SJCRH30 (cell line): Measurements from ENCODE around the gene CDHR5. TPM values are rescaled to one million over a fixed set of nuclear protein-coding genes. Genes with fewer than 3 reads are reported as not detected.
"Not testable (repeated sequence)": the region's sequence is repeated elsewhere in the genome, so short reads cannot be mapped to it uniquely, and the experiment has no call there.

Experiments
- DNase-seq, 2 experiments: peaks; one replicate each; pipeline ENCODE4 v3.0.0-alpha.2; 2015 to 2020
- H3K27ac ChIP-seq: fragments of 250-450 bp; sonication (Bioruptor Pico); 2 replicates; pipeline ENCODE4 v1.5.1; 2020; ENCODE audit warnings: mild to moderate bottlenecking, moderate library complexity
- H3K27me3 ChIP-seq: fragments of 250-450 bp; sonication (Bioruptor Pico); 2 replicates; pipeline ENCODE4 v1.5.1; 2020; ENCODE audit warnings: mild to moderate bottlenecking, moderate library complexity
- H3K36me3 ChIP-seq: fragments of 250-450 bp; sonication (Bioruptor Pico); 2 replicates; pipeline ENCODE4 v1.5.1; 2020; ENCODE audit warnings: mild to moderate bottlenecking, moderate library complexity
- H3K4me1 ChIP-seq: fragments of 250-450 bp; sonication (Bioruptor Pico); 2 replicates; pipeline ENCODE4 v1.5.1; 2020; ENCODE audit warnings: mild to moderate bottlenecking, moderate library complexity
- H3K4me3 ChIP-seq: fragments of 250-450 bp; sonication (Bioruptor Pico); 2 replicates; pipeline ENCODE4 v1.5.1; 2020; ENCODE audit warnings: mild to moderate bottlenecking, moderate library complexity
- H3K9me3 ChIP-seq: fragments of 250-450 bp; sonication (Bioruptor Pico); replicated peaks from 2 replicates; pipeline ENCODE4 v1.5.1; 2020; ENCODE audit warnings: mild to moderate bottlenecking, moderate library complexity
- total RNA-seq: library from RNA; depleted of rRNA; stranded (reverse); fragments of >200 nt; shearing (Covaris generic); gene quantifications from 2 replicates; pipeline ENCODE4 v1.2.3, GENCODE V29; 2014

The CDHR5 gene
- total RNA-seq, 1 experiment from 2014 or later = not detected

DNA sequence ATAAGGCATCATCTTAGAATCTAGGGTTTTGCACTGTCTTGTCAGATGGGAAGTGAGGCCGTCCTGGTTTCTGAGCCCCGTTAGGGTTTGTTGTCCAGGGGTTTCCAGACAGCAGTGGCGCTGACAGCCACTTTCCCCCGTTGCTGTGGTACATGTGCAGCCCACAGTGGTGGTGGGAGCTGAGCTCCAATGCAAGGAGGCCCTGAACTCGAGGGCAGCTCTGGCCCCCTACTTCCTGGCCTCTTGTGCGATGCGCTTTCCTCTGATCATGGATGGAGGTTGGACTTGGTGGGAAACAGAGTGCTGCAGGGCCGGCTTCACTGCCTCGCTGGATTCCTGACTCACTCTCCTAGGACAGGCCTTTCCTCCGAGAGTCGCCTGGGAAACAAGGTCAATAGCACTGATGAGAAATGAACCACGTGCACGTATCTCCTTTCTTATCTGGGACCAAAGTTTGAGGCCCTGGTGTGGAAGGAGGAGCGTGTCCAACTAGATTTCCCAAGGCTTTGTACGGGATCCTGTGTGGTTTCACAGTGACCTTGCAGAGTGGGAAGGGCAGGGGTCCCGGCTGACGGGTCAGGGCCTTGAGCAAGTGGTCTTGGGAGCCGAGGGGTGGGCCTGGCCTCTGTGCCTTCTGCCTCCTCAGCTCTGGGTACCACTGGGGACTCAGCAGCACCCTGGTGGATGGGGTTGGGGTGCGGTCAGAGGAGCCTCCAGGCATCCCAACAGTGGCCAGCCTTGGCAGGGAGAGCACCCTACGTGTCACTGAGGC lies 44.7 kb downstream of the CDHR5 start:
- H3K4me3 ChIP-seq = no peak overlapping the region
- H3K27ac ChIP-seq = no peak overlapping the region
- DNase-seq = no peak
- H3K4me1 ChIP-seq = peaks cover 10% of the 10 kb centered on the region
- peaks cover 5% of the 10 kb centered on the region; the same call in 1 of the 2 replicates for H3K27me3 ChIP-seq
- H3K36me3 ChIP-seq = peaks cover 34% of the 10 kb centered on the region
- H3K9me3 ChIP-seq = no peaks in the 10 kb centered on the region

DNA sequence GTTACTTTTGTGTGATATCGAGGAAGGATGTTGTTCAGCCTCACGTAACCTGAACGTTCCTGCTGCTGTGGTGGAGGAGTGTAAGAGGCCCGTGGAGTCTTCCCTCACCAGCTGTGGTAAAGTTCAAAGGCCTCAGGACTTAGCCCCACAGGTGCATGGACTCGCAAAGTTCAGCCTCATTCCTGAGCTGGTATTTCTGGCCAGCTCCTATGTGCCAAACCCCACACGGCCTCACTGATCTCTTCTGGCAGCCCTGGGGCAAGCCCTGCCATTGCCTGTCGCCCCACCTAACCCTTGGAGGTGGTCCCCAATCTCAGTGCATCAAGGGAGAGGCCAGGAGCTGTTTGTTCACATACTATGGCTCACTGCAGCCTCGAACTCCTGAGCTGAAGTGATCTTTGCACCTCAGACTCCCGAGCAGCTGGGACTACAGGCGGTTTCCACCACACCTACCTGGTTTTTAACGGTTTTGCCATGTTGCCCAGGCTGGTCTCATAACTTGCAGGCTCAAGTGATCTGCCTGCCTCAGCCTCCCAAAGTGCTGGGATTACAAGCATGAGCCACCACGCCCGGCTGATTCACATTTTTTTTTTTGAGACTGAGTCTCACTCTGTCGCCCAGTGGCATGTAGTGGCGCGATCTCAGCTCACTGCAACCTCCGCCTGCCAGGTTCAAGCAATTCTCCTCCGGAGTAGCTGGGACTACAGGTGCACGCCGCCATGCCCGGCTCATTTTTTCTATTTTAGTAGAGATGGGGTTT lies 46.3 kb downstream of the CDHR5 start:
- H3K27ac ChIP-seq = no peak overlapping the region

GRCh38 chr11:577611-577894 lies 47.2 kb downstream of the CDHR5 start:
- H3K27me3 ChIP-seq = peaks cover 11% of the 10 kb centered on the region
- H3K4me1 ChIP-seq = peaks cover 12% of the 10 kb centered on the region
- no peak overlapping the region for H3K27ac ChIP-seq
- peak overlapping the region; percentile 78 for H3K4me3 ChIP-seq
- H3K9me3 ChIP-seq = no peaks in the 10 kb centered on the region
- no peak for DNase-seq
- H3K36me3 ChIP-seq = peaks cover 17% of the 10 kb centered on the region

More for the DNA sequence above, 46.3 kb downstream of the CDHR5 start:
- no peaks in the 10 kb centered on the region for H3K9me3 ChIP-seq
- peaks cover 12% of the 10 kb centered on the region for H3K4me1 ChIP-seq
- peaks cover 11% of the 10 kb centered on the region for H3K27me3 ChIP-seq
- peaks cover 26% of the 10 kb centered on the region for H3K36me3 ChIP-seq
- DNase-seq = no peak
- no peak overlapping the region for H3K4me3 ChIP-seq

DNA sequence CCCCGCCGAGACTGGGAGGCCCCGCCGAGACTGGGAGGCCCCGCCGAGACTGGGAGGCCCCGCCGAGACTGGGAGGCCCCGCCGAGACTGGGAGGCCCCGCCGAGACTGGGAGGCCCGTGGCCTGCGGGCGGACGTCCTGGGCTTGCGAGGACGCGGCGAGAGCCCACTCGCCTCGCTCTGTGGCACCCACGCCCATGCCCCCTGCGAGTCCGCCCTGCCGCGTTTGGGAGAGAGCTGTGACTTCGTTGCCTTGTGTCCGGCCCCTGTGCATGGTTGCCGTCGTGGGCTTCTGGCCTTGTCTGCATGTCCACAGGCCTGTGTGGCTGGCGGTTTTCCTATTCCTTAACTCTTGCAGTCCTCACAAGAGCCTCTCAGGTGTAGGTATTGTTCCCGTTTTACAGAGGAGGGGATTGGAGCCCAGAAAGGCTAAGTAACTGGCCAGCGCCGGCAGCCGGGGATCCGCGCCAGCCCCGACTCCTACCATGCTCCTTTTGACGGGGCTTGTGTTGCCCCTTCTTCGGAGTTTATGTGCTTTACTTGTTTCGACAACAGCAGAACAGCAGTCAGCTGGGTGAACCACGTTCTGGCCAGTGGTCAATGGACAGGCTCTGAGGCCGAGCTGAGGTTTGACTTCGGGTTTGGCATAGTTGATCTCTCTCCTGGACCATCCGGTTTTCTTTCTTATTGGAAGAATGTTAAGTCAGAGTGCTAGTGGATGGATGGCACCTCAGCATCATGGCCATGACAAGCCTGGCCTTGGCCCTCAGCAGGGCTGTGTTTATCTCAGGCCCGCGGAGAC lies 47.7 kb downstream of the CDHR5 start:
- H3K9me3 ChIP-seq = no peaks in the 10 kb centered on the region
- H3K36me3 ChIP-seq = peaks cover 12% of the 10 kb centered on the region
- peak overlapping the region; percentile 44; the same call in 1 of the 2 replicates for H3K27ac ChIP-seq
- DNase-seq = no peak
- H3K27me3 ChIP-seq = peaks cover 11% of the 10 kb centered on the region
- H3K4me1 ChIP-seq = peaks cover 12% of the 10 kb centered on the region
- H3K4me3 ChIP-seq = peak overlapping the region; percentile 78

DNA sequence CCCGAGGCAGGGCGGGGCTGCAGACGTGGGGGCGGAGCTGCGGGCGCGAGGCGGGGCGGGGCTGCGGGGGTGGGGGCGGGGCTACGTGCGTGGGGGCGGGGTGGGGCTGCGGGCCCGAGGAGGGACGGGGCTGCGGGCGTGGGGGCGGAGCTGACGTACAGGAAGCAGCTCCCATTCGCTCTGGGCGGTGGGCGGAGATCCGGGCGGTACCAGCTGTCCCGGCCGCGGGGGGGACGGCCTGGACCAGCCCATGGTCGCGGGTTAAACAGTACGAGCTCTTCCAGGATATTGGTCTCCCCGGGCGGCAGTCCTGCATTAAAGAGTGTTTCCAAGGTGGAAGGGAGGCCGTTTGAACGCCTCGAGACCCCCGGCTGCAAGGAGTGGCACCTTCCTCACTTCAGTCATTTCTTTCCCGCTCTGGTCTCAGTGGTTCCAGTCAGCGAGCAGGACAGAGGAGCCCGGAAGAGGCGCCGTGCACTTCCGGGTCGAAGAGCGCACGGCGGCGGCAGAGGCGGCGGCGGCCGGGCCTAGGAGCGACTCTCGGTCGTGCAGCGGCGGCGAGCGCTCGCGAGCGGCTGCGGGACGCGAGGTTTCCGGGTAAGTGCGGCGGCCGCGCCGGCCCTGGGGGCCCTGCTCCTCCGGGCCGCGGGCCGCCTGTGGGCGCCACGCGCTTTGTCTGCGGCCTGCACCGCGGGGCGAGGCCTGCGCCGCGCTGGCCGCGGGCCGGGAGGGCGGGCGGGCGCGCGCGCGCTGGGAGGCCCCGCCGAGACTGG lies 48.6 kb downstream of the CDHR5 start, which contains the start of gene PHRF1:
TSS of gene PHRF1 (plus strand) at position 475 of the 773 bp plus-strand sequence. CDS start 5,043 bp downstream, outside the sequence.
- peak; percentile 95 to 96 for DNase-seq
- Histone ChIP-seq H3K27ac (peak within 1 kb of the TSS; percentile 99), H3K9me3 (no peaks in the 10 kb centered on the region), H3K4me1 (peaks cover 12% of the 10 kb centered on the region), H3K36me3 (peaks cover 4% of the 10 kb centered on the region), H3K4me3 (peak within 1 kb of the TSS; percentile 78), H3K27me3 (peaks cover 11% of the 10 kb centered on the region)

DNA sequence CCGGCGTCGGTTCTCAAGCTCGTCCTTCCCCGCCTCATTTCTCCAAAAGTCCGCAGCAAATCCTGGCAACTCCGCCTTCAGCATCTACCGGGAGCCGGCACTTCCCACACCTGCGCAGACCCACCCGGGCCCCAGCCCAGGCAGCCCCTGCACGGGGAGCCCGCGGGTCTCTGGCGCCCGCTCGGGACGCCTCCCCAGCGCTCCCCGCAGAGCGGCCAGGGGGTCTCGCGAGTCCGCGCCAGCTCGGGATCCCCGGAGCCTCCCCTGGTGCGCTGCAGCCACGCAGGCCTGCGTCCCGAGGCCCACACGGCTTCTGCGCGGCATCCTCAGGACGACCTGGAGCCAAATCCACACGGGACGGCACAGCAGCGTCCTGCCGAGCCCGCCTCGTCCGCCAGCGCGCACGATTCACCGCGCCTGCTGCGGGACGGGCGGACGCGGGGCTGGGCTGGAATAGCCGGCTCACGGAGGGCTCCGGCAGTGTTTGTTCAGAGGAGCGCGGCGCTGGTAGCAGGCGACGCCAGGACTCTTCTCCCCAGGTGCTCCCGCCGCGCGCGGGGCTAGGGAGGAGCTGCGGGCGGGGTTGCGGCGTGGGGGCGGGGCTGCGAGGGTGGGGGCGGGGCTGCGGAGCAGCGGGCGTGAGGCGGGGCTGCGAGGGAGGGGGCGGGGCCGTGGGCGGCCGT lies 49.3 kb downstream of the CDHR5 start:
- no peak for DNase-seq

DNA sequence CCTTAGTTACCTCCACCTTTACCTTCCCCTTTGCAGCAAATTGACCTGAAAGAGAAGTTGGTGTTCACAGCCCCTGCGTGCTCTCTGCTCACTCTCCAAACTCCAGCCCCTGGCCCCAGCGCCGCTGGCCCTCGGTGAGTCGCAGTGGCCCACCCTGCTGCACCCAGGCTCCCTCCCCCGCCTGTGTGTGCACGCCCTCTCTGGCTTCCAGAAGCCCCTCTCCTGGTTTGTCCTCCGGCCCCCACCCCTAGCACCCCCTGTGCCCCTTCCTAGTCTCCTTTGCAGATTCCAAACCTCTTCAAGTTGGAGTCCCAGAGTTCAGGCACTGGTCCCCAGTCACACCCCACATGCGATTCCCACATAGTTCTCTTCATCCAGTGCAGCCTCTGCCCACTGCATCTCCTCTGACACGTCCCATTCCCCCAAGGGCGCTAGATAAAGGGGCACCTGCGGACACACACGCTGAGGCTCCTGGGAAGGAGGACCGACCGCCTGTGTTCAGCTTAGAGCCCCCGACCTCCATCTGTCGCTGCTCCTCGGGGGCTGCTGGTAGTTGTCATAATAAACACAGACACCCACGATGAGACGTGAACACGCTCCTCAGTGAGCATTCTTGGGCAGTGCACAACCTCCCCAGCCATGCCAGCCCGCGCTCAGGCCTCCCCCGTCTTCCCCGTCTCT lies 50.0 kb downstream of the CDHR5 start:
- Histone ChIP-seq H3K4me3 (peak overlapping the region; percentile 70), H3K36me3 (peaks cover 4% of the 10 kb centered on the region), H3K27ac (no peak overlapping the region), H3K4me1 (peaks cover 12% of the 10 kb centered on the region), H3K27me3 (peaks cover 16% of the 10 kb centered on the region), H3K9me3 (no peaks in the 10 kb centered on the region)
- DNase-seq = no peak

More for the DNA sequence above, 49.3 kb downstream of the CDHR5 start:
- Histone ChIP-seq H3K27ac (no peak overlapping the region), H3K36me3 (peaks cover 4% of the 10 kb centered on the region), H3K9me3 (no peaks in the 10 kb centered on the region), H3K4me1 (peaks cover 12% of the 10 kb centered on the region), H3K4me3 (peak overlapping the region; percentile 70), H3K27me3 (peaks cover 11% of the 10 kb centered on the region)

DNA sequence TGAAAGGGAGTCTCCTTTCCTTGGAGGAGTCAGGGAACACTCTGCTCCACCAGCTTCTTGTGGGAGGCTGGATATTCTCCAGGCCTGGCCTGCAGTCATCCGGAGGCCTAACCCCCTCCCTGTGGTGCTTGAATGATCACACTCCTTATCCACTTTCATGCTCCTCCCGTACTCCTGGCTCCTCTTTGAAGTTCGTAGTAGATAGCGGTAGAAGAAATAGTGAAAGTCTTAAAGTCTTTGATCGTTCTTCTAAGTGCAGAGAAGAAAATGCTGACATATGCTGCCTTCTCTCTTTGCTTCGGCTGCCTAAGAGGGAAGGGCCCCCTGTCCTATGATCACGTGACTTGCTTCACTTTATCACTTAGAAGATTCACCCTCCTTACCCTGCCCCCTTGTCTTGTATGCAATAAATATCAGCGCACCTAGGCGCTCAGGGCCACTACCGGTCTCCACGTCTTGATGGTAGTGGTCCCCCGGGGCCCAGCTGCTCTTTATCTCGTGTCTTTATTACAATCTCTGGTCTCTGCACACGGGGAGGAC lies 50.7 kb downstream of the CDHR5 start:
- DNase-seq, H3K27ac ChIP-seq, H3K4me3 ChIP-seq, H3K9me3 ChIP-seq, H3K36me3 ChIP-seq: not testable (repeated sequence)
- Histone ChIP-seq H3K27me3 (peaks cover 19% of the 10 kb centered on the region), H3K4me1 (peaks cover 17% of the 10 kb centered on the region)

DNA sequence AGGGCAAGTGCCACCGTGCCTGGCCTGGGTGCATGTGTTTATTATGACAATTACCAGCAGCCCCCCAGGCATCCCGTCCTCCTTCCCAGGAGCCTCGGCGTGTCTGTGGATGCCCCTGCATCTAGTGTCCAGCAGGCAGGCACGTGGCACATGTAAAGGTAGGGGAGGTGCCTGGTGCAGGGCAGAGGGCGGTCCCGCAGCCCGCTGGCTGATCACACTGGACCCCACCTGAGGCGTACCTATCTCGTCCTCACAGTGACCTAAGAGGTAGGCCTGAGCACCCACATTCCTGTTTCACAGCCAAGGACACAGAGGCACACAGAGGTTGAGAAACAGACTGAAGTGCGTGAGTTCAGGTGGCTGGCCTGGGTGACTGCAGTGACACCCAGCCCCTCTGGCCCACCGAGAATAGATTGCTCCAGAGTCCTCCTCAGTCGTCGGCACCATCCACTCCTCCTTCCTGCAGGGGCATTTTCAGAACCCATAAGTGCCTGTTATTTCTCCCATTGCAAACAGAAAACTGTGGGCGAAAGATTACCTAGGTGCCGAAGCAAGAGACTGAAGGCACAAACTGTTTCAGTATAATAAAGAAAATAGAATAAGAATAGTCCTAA lies 51.5 kb downstream of the CDHR5 start:
- no peak for DNase-seq
- H3K9me3 ChIP-seq = no peaks in the 10 kb centered on the region

GRCh38 chr11:571802-572185 lies 53.0 kb downstream of the CDHR5 start:
- no peak for DNase-seq
- no peak overlapping the region for H3K4me3 ChIP-seq
- peaks cover 12% of the 10 kb centered on the region for H3K4me1 ChIP-seq
- H3K36me3 ChIP-seq = no peaks in the 10 kb centered on the region
- H3K9me3 ChIP-seq = no peaks in the 10 kb centered on the region
- peaks cover 19% of the 10 kb centered on the region for H3K27me3 ChIP-seq
- H3K27ac ChIP-seq = no peak overlapping the region

More for the DNA sequence above, 51.5 kb downstream of the CDHR5 start:
- H3K27ac ChIP-seq = no peak overlapping the region
- H3K4me3 ChIP-seq = no peak overlapping the region
- H3K4me1 ChIP-seq = peaks cover 17% of the 10 kb centered on the region
- H3K36me3 ChIP-seq = peaks cover 1% of the 10 kb centered on the region
- peaks cover 19% of the 10 kb centered on the region for H3K27me3 ChIP-seq

DNA sequence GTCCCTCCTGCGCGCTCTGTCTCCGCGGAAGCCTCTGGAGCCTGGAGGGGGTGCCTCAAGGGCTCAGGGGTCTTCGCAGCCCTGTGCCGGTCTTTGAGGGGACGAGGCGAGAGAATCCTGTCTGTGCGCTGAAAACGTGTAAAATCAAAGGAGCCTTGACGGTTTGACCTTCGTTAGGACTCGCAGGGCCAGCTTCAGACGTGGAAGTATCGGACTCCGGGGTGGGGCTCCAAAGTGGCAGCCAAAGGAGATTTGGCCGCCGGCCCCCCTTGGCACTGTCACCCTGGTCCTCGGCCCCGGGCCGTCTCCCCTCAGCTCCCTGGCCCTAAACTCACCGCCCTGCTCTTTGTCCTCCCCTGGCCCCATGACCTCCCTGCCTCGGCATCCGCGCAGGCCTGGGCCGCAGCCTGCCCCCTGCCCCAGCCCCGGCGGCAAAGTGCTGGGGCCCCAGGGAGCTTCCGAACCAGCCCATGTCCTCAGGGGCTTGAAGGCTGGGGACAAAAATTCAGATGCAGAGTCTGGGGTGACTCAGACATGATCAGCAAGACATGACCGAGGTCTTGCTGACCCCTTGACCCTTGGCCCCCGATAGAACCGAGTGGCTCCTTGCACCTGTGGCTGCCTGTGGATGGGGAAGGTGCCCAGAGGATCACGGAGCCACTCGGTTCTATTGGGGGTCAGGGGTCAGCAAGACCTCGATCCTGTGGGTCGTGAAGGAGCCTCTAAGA lies 55.4 kb downstream of the CDHR5 start:
- Histone ChIP-seq H3K4me1 (peaks cover 7% of the 10 kb centered on the region), H3K36me3 (no peaks in the 10 kb centered on the region), H3K4me3 (peak overlapping the region; percentile 57), H3K9me3 (no peaks in the 10 kb centered on the region), H3K27ac (no peak overlapping the region), H3K27me3 (peaks cover 10% of the 10 kb centered on the region)
- DNase-seq = no peak
